ENCODE measurements around the gene UBE2R2.

The UBE2R2 gene

DNA sequence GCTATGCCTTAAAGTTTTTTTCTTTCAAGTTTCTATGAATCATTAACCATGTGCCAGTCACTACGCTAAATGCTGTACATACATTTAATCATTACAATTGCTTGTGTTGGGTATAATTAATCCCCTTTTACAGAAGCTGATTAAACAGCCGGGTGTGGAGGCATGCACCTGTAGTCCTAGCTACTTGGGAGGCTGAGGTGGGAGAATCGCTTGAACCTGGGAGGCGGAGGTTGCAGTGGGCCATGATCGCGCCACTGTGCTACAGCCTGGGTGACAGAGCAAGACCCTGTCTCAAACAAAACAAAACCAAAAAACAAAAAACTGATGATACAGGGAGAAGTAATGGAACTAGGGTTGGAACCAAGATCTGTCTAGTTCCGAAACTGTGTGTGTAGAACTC lies 1.2 kb upstream of the UBE2R2 start:
- no peaks in the 10 kb centered on the region for H3K36me3 ChIP-seq (ENCODE audit: control insufficient read depth in 2 of 2, insufficient read depth in 1 of 2, low read length in 2 of 2)
- TF ChIP-seq ZNF121 (tag by site-specific recombination; IDR thresholded peaks at IDR 0.05) (no peak), ZNF169 (tag by site-specific recombination; IDR thresholded peaks at IDR 0.05) (no peak)
- no peaks in the 10 kb centered on the region for H3K9me3 ChIP-seq (ENCODE audit: control insufficient read depth, insufficient read depth, low read depth, low read length)
- peaks cover 2% of the 10 kb centered on the region; the same call in 1 of the 2 replicates for H3K4me1 ChIP-seq (ENCODE audit: control insufficient read depth, insufficient read depth, low read length)
- ChIA-PET POLR2A (no interaction called here), CTCF (interaction anchor here (0.6 to 3.7 kb wide), 6 partner anchors 34 to 109 kb away, joined by 3 to 27 read pairs (median 6); no protein-coding TSS in a partner anchor)
- H3K27ac ChIP-seq (ENCODE audit: extremely low read depth, low read depth, low read length), result no peak overlapping the region
- no peak overlapping the region for H3K4me3 ChIP-seq (ENCODE audit: low read depth, low read length)

DNA sequence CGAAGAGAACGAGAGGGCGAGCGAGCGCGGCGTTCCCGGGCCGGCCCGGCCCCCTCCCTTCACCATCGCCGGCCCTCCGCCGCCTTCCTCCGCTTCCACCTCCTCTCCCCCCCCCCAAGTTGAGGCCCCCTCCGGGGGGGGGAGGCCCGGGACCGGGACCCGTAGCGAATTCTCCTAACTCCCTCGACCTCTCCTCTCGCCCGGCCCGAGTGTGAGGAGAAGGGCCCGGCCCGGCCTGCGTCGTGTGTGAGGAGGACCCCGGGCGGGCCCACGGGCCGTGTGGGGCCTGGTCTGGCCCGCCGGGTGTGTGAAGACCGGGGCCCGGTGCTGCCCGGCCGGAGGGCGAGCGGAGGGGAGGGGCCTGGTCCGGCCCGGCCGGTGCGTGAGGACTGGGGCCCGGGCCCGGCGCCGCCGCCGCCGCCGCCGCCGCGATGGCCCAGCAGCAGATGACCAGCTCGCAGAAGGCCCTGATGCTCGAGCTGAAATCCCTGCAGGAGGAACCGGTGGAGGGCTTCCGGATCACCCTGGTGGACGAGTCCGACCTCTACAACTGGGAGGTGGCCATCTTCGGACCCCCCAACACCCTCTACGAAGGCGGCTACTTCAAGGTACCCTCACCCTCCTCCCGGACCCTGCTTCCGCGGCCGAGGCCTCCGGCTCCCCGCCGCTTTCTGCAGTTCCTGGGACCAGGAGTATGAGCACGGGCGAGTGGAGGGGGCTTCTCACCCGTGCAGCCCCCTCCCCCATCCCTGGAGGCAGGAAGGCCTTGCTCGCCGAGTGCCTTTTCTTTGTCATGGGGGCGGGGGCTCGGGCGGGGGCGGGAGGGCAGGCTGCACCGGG lies 587 bp downstream of the UBE2R2 start:
- POLR2A ChIA-PET, result interaction anchor here (0.7 to 0.9 kb wide), 2 partner anchors 11 to 34 kb away, joined by 3 to 7 read pairs; no protein-coding TSS in a partner anchor
- Histone ChIP-seq H3K27ac (ENCODE audit: extremely low read depth, low read depth, low read length) (peak overlapping the region; percentile 96), H3K4me3 (ENCODE audit: low read depth, low read length) (peak overlapping the region; percentile 60), H3K9me3 (ENCODE audit: control insufficient read depth, insufficient read depth, low read depth, low read length) (no peaks in the 10 kb centered on the region), H3K4me1 (ENCODE audit: control insufficient read depth, insufficient read depth, low read length) (peaks cover 2% of the 10 kb centered on the region; the same call in 1 of the 2 replicates), H3K36me3 (ENCODE audit: control insufficient read depth in 2 of 2, insufficient read depth in 1 of 2, low read length in 2 of 2) (no peaks in the 10 kb centered on the region; a peak in 1 of 3 replicates)
- CTCF ChIA-PET, result interaction anchor here (0.6 to 0.7 kb wide), 3 partner anchors 33 to 107 kb away, joined by 3 read pairs; no protein-coding TSS in a partner anchor
- TF ChIP-seq, protein P1, sequence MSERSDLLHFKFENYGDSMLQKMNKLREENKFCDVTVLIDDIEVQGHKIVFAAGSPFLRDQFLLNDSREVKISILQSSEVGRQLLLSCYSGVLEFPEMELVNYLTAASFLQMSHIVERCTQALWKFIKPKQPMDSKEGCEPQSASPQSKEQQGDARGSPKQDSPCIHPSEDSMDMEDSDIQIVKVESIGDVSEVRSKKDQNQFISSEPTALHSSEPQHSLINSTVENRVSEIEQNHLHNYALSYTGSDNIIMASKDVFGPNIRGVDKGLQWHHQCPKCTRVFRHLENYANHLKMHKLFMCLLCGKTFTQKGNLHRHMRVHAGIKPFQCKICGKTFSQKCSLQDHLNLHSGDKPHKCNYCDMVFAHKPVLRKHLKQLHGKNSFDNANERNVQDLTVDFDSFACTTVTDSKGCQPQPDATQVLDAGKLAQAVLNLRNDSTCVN (tag by site-specific recombination; optimal IDR thresholded peaks at IDR 0.05), result peak; percentile 36
- no peak for TF ChIP-seq ZNF623 (tag by site-specific recombination; IDR thresholded peaks at IDR 0.05)
- no peak for TF ChIP-seq MZF1 (tag by site-specific recombination; IDR thresholded peaks at IDR 0.05; ENCODE audit: borderline replicate concordance)
- no peak for TF ChIP-seq ZNF558 (tag by site-specific recombination; IDR thresholded peaks at IDR 0.05)
- no peak for TF ChIP-seq ZNF266 (tag by site-specific recombination; IDR thresholded peaks at IDR 0.05; ENCODE audit: low read depth)
- TF ChIP-seq ZNF404 (tag by site-specific recombination; IDR thresholded peaks at IDR 0.05), result no peak
- TF ChIP-seq GLI4 (tag by site-specific recombination; IDR thresholded peaks at IDR 0.05), result peak; percentile 24; the same call in 1 of the 2 replicates
- TF ChIP-seq ZFHX2 (tag by site-specific recombination; conservative IDR thresholded peaks at IDR 0.05), result 0 out of 2 replicates have a peak, but pooled peaks have one; percentile 6
- TF ChIP-seq SP2 (tag by site-specific recombination; IDR thresholded peaks at IDR 0.05), result peak; percentile 40; the same call in 1 of the 2 replicates
- peak; percentile 61 for TF ChIP-seq ZNF335 (tag by site-specific recombination; conservative IDR thresholded peaks at IDR 0.05)
- TF ChIP-seq ZBTB17 (tag by site-specific recombination; IDR thresholded peaks at IDR 0.05), result peak; percentile 47; the same call in 1 of the 2 replicates
- TF ChIP-seq, protein P2, sequence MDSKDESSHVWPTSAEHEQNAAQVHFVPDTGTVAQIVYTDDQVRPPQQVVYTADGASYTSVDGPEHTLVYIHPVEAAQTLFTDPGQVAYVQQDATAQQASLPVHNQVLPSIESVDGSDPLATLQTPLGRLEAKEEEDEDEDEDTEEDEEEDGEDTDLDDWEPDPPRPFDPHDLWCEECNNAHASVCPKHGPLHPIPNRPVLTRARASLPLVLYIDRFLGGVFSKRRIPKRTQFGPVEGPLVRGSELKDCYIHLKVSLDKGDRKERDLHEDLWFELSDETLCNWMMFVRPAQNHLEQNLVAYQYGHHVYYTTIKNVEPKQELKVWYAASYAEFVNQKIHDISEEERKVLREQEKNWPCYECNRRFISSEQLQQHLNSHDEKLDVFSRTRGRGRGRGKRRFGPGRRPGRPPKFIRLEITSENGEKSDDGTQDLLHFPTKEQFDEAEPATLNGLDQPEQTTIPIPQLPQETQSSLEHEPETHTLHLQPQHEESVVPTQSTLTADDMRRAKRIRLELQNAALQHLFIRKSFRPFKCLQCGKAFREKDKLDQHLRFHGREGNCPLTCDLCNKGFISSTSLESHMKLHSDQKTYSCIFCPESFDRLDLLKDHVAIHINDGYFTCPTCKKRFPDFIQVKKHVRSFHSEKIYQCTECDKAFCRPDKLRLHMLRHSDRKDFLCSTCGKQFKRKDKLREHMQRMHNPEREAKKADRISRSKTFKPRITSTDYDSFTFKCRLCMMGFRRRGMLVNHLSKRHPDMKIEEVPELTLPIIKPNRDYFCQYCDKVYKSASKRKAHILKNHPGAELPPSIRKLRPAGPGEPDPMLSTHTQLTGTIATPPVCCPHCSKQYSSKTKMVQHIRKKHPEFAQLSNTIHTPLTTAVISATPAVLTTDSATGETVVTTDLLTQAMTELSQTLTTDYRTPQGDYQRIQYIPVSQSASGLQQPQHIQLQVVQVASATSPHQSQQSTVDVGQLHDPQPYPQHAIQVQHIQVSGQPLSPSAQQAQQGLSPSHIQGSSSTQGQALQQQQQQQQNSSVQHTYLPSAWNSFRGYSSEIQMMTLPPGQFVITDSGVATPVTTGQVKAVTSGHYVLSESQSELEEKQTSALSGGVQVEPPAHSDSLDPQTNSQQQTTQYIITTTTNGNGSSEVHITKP (tag by site-specific recombination; IDR thresholded peaks at IDR 0.05), result 0 out of 2 replicates have a peak, but pooled peaks have one; percentile 13
- TF ChIP-seq SP7 (tag by site-specific recombination; IDR thresholded peaks at IDR 0.05), result no peak
- no peak for TF ChIP-seq ZNF221 (tag by site-specific recombination; IDR thresholded peaks at IDR 0.05; ENCODE audit: borderline replicate concordance)
- no peak for TF ChIP-seq ZNF560 (tag by site-specific recombination; IDR thresholded peaks at IDR 0.05; ENCODE audit: borderline replicate concordance)
- no peak for TF ChIP-seq ZNF664 (tag by site-specific recombination; IDR thresholded peaks at IDR 0.05)
- TF ChIP-seq, protein P3, sequence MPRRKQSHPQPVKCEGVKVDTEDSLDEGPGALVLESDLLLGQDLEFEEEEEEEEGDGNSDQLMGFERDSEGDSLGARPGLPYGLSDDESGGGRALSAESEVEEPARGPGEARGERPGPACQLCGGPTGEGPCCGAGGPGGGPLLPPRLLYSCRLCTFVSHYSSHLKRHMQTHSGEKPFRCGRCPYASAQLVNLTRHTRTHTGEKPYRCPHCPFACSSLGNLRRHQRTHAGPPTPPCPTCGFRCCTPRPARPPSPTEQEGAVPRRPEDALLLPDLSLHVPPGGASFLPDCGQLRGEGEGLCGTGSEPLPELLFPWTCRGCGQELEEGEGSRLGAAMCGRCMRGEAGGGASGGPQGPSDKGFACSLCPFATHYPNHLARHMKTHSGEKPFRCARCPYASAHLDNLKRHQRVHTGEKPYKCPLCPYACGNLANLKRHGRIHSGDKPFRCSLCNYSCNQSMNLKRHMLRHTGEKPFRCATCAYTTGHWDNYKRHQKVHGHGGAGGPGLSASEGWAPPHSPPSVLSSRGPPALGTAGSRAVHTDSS (tag by site-specific recombination; IDR thresholded peaks at IDR 0.05), result no peak
- no peak for TF ChIP-seq ZNF544 (tag by site-specific recombination; IDR thresholded peaks at IDR 0.05)
- no peak for TF ChIP-seq ZNF211 (tag by site-specific recombination; IDR thresholded peaks at IDR 0.05; ENCODE audit: low read depth)
- TF ChIP-seq TRIM28 (IDR thresholded peaks at IDR 0.05; ENCODE audit: borderline replicate concordance, low read length), result no peak
- TF ChIP-seq, protein P4, sequence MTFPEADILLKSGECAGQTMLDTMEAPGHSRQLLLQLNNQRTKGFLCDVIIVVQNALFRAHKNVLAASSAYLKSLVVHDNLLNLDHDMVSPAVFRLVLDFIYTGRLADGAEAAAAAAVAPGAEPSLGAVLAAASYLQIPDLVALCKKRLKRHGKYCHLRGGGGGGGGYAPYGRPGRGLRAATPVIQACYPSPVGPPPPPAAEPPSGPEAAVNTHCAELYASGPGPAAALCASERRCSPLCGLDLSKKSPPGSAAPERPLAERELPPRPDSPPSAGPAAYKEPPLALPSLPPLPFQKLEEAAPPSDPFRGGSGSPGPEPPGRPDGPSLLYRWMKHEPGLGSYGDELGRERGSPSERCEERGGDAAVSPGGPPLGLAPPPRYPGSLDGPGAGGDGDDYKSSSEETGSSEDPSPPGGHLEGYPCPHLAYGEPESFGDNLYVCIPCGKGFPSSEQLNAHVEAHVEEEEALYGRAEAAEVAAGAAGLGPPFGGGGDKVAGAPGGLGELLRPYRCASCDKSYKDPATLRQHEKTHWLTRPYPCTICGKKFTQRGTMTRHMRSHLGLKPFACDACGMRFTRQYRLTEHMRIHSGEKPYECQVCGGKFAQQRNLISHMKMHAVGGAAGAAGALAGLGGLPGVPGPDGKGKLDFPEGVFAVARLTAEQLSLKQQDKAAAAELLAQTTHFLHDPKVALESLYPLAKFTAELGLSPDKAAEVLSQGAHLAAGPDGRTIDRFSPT (tag by site-specific recombination; IDR thresholded peaks at IDR 0.05), result no peak
